Activated T-cell treated with anti-CD3 and anti-CD28 coated beads, Interleukin-2, amount 50 U/mL, for 24 hours (primary cell): ENCODE measurements around the gene SNAP23.
"Not testable (repeated sequence)": the region's sequence is repeated elsewhere in the genome, so short reads cannot be mapped to it uniquely, and the experiment has no call there.

ENCODE experiments used
- DNase-seq: peaks from one replicate; pipeline ENCODE4 v3.0.0-alpha.2; 2020
- H3K27ac Mint-ChIP-seq: 2 replicates; pipeline ENCODE4 v1.8.0; 2020; ENCODE audit warnings: mild to moderate bottlenecking, mixed read lengths
- H3K27me3 Mint-ChIP-seq: 2 replicates; pipeline ENCODE4 v1.8.0; 2020; ENCODE audit warnings: mixed read lengths
- H3K36me3 Mint-ChIP-seq: 2 replicates; pipeline ENCODE4 v1.8.0; 2020; ENCODE audit warnings: low read depth, mixed read lengths
- H3K4me1 Mint-ChIP-seq: 2 replicates; pipeline ENCODE4 v1.8.0; 2020; ENCODE audit warnings: low read depth, mixed read lengths
- H3K4me3 Mint-ChIP-seq: 2 replicates; pipeline ENCODE4 v1.8.0; 2020; ENCODE audit warnings: mild to moderate bottlenecking, moderate library complexity, mixed read lengths
- H3K9me3 Mint-ChIP-seq: 2 replicates; pipeline ENCODE4 v1.8.0; 2020; ENCODE audit warnings: mixed read lengths

Gene SNAP23

DNA sequence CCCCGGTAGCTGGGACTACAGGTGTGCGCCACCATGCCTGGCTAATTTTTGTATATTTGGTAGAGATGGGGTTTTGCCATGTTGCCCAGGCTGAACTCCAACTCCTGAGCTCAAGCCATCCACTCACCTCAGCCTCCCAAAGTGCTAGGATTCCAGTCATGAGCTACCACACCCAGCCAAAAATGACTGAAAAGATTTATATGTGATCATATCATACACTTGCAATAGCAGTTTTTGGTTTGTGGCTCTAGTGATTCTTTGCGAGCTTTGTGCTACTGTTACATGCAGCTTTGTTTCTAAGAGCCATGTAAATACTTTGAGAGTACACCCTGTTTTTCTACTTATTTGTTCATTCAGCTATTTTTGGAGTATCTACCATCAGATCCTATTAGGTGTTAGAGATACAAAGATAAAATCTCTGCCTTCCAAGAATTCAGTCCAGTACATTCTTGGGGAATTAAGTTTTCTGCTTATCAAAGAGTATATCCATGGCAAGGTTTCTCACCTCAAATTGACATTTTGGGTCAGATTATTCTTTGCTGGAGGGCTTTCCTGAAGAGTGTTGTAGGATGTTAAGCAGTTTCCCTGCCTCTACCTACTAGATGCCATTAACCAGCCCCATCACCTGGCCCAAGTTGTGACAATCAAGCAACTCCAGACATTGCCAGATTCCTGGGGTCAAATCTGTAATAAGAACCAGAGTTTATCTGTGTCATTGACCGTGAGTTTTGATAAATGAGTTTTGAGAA is 15.0 kb downstream of the SNAP23 start:
- Mint-ChIP-seq H3K4me3 (no peak overlapping the region), H3K36me3 (peaks cover 62% of the 10 kb centered on the region)

DNA sequence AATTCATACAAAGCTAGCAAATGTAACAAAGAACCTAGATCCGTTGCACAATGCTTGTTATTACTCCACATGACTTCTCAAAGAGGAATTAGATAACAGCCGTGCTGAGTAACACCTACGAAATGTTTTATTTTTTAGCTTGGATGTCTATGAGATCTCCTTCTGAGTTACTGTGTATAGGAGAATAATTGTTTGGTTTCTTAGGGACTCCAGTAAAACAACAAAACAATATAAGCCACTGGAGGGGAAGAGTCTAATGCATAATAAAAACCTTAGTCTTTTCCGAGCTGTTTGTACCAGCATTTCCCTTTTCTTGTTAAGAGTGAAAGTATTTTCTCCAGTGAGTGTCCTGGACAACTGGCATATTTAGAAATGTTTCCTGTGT is 15.6 kb downstream of the SNAP23 start:
- Mint-ChIP-seq H3K9me3 (no peaks in the 10 kb centered on the region), H3K36me3 (peaks cover 67% of the 10 kb centered on the region), H3K27ac (no peak overlapping the region), H3K4me3 (no peak overlapping the region), H3K4me1 (no peaks in the 10 kb centered on the region), H3K27me3 (no peaks in the 10 kb centered on the region)
- DNase-seq: no peak

More for the DNA sequence above, 15.0 kb downstream of the SNAP23 start:
- DNase-seq: no peak
- Mint-ChIP-seq H3K27me3 (no peaks in the 10 kb centered on the region), H3K4me1 (no peaks in the 10 kb centered on the region), H3K27ac (no peak overlapping the region), H3K9me3 (no peaks in the 10 kb centered on the region)

DNA sequence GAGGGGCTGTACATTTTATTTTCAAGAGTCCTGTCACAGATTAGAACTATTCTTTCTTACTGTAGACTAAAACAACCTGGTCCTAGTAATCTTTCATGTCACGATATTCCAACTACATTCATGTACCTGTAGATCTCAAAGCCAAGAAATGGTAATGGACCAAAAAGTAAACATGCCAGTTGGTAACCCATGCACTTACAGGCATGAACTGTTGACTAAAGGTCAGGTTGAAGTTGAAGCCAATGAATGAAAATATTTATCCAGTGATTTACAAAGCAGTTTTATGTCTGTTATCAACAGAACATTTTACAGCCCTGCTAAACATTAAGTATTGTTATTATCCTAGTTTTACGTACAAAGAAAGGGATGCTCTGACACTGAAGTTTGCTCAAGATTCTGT is 27.9 kb downstream of the SNAP23 start:
- no peaks in the 10 kb centered on the region for H3K9me3 Mint-ChIP-seq
- no peak overlapping the region for H3K4me3 Mint-ChIP-seq
- no peak for DNase-seq
- no peaks in the 10 kb centered on the region for H3K4me1 Mint-ChIP-seq
- H3K27ac Mint-ChIP-seq: no peak overlapping the region
- no peaks in the 10 kb centered on the region for H3K27me3 Mint-ChIP-seq
- peaks cover 53% of the 10 kb centered on the region for H3K36me3 Mint-ChIP-seq

DNA sequence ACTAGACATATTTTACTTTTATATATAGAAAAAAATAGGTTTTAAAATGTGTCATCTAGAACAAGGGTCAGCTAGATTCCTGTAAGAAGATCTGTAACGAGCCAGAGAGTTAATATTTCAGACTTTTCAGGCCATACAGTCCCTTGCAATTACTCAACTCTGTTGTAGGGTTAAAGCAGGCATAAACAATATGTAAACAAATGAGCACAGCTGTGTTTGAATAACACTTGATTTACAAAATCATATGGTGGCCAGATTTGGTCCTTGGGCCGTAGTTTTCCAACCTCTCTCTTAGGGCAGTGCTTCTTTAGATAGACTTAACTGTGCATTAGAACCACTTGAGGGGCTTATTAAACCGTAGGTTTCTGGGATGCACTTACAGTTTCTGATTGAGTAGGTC is 33.5 kb downstream of the SNAP23 start:
- H3K4me3 Mint-ChIP-seq: no peak overlapping the region
- no peaks in the 10 kb centered on the region for H3K4me1 Mint-ChIP-seq
- H3K27ac Mint-ChIP-seq: no peak overlapping the region
- no peak for DNase-seq
- H3K9me3 Mint-ChIP-seq: no peaks in the 10 kb centered on the region
- H3K27me3 Mint-ChIP-seq: no peaks in the 10 kb centered on the region
- H3K36me3 Mint-ChIP-seq: peaks cover 67% of the 10 kb centered on the region

DNA sequence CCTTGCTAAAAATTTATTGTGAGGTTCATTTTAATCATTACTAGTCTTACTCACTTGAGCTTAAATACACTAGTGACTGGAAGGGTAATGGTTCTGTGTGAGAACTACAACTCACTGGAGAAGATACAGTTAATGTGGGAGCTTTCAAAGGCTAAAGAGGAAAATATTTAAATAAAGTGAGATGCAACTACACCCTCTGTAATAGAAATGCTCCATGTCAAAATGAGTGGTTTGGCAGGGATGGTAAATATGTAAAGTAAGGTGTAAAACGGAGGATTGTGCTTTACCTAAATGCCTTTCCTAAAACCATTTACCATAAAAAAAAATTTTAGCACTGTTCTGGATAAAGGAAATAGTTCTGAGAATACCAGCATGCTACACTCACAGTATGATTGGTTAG is 37.8 kb downstream of the SNAP23 start:
- DNase-seq: no peak
- Mint-ChIP-seq H3K36me3 (peaks cover 84% of the 10 kb centered on the region), H3K9me3 (no peaks in the 10 kb centered on the region)

DNA sequence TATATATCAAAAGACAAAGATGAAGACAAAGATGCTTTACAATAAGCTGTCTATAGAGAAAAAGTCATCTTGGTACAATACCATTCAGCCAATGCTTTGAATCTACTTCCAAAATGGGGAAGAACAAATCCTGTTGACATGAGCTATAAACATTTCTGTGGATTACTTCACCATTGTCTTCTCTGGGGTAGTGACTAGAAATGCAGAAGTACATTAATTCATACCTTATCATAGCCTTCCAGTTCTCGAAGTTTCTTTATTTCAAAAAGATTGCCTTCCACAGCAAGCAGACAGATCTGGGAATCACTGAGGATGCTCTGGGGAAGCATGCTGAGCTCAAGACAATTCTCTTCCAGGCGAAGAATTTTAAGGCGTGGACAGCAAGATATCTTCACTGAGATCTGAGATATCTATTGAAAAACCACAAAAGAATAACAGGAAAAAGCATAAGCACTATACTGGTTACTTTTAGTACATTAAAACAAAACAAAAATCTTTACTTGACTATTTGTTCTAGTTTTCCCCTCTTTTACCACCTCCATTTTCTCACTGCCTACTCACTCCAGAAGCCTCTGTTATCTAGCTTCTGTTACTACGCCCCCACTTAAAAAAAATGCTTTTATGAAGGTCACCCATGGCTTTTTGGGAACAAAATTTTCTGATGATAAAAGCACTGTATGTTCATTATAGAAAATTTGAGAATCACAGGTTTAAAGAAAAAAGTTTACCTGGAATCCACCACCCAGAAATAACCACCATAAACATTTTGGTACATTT is 49.6 kb downstream of the SNAP23 start:
- Mint-ChIP-seq H3K27ac (no peak overlapping the region), H3K27me3 (no peaks in the 10 kb centered on the region), H3K36me3 (peaks cover 77% of the 10 kb centered on the region)

More for the DNA sequence above, 37.8 kb downstream of the SNAP23 start:
- Mint-ChIP-seq H3K27me3 (no peaks in the 10 kb centered on the region), H3K4me1 (no peaks in the 10 kb centered on the region), H3K27ac (no peak overlapping the region), H3K4me3 (no peak overlapping the region)

DNA sequence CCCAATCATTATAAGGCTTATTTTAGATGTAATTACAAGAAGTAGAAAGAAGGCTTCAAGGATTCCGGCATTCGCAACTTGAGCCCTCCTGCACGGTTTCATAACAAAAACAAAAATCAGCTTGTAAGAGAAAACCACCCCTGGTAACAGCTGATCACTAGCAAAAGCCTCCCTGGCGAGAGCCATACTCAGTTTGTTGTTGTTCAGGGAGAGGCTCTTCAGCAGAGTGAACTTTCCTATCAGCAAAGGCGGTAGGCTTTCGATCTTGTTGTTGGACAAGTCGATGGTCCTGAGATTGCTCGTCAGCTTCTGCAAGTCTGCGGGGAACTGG is 52.4 kb downstream of the SNAP23 start:
- Mint-ChIP-seq H3K36me3 (peaks cover 70% of the 10 kb centered on the region), H3K27me3 (no peaks in the 10 kb centered on the region), H3K4me3 (peak overlapping the region; percentile 96), H3K27ac (peak overlapping the region; percentile 96), H3K9me3 (no peaks in the 10 kb centered on the region), H3K4me1 (peaks cover 55% of the 10 kb centered on the region)
- DNase-seq: no peak

More for the DNA sequence above, 49.6 kb downstream of the SNAP23 start:
- DNase-seq: no peak
- H3K4me3 Mint-ChIP-seq: no peak overlapping the region
- H3K9me3 Mint-ChIP-seq: no peaks in the 10 kb centered on the region
- peaks cover 37% of the 10 kb centered on the region for H3K4me1 Mint-ChIP-seq

DNA sequence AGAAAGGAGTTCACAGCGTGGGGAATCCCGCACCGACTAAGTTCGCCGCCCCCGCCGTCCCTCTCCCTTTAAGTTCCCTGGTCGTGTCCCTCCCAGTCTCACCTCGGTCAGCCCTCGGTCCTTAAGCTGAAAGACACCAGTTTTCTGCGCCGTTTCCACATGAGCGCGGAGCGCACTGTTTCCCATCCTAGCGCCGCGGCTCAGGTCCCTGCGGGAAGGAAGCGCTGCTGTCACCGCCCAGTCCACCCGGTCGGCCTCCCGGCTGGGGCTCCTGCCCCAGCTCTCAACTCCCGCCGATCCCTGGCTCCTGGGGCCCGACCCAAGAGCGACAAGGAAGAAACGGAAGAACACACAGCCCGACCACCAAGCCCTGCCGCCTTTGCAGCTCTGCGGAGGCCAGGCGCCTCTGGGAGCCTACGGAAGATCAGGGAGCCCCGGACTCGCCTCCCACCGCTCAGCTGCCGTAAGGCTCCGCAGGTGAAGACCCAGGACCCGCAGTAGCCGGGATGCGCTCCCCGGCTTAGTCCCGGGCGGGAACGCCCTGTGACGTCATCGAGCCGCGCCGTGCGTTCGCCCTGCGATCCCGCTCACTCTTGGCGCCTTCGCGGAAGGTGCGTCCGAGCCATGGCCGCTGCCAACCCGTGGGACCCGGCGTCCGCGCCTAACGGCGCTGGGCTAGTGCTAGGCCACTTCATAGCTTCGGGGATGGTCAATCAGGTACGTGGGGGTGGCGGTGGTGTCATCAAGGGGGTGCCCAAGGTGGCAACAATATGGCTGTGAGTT is 53.0 kb downstream of the SNAP23 start, which contains the start of the genes HAUS2 and LRRC57:
TSS of gene HAUS2 (plus strand) at position 590 of the 783 bp plus-strand sequence. CDS start at position 625, 35 bp downstream.
TSS of gene LRRC57 (minus strand) at position 545 of the 783 bp plus-strand sequence. CDS start at position 186, 359 bp downstream.
- DNase-seq: peak; percentile 94
- H3K27me3 Mint-ChIP-seq: no peaks in the 10 kb centered on the region
- H3K36me3 Mint-ChIP-seq: peaks cover 70% of the 10 kb centered on the region
- peaks cover 56% of the 10 kb centered on the region for H3K4me1 Mint-ChIP-seq
- H3K4me3 Mint-ChIP-seq: peak within 1 kb of the TSS; percentile 96
- H3K9me3 Mint-ChIP-seq: no peaks in the 10 kb centered on the region
- H3K27ac Mint-ChIP-seq: peak within 1 kb of the TSS; percentile 96

DNA sequence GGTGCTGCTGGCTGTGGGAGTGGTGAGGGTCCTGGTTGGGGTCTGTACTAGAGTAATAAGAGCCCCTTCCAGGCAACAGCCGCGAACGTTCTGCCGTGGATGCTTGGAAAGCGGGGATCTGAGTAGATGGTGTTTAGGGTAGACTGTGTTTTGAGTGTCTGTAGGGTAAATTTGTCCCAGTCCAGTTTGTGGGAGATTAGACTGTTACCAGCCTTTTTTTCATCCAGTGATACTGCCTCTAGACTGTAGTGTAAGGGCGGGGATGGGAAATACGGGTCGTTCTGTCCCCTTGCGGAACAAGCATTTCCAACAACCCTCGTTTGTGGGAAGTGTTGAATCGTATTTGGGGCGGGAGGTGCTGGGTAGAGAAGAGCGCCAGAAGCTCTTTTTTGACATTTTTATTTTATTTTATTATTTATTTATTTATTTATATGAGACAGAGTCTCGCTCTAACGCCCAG is 53.6 kb downstream of the SNAP23 start:
- peaks cover 62% of the 10 kb centered on the region for H3K4me1 Mint-ChIP-seq
- peaks cover 70% of the 10 kb centered on the region for H3K36me3 Mint-ChIP-seq
- no peaks in the 10 kb centered on the region for H3K27me3 Mint-ChIP-seq
- H3K4me3 Mint-ChIP-seq: peak overlapping the region; percentile 96
- H3K27ac Mint-ChIP-seq: peak overlapping the region; percentile 96
- H3K9me3 Mint-ChIP-seq: no peaks in the 10 kb centered on the region
- DNase-seq: no peak

DNA sequence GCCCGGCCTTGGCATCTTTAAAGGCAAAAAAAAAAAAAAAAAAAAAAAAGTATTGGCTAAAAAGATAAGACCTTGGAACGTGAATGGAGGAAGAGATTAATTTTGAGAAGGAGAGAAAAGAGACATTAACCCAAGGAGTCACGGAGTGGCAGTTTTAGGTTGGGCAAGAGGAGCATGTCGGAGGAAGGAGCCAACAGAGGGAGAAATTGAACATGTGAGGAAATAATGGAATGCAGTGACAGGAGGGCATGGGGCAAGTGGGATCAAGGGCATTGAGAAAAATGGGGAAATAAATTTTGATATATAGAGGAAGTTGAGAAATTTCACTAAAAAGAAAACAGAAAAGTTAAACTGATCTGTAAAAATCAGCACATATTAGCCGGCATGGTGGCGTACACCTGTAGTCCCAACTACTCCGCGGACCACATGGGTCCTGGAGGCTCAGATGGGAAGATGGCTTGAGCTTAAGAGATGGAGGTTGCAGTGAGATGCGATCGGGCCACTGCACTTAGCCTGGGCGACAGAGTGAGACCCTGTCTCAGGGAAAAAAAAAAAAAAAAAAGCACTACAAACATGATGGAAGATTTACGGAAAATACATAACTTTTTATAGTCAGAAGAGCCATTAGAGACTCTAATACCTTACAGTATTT is 54.4 kb downstream of the SNAP23 start:
- Mint-ChIP-seq H3K9me3 (no peaks in the 10 kb centered on the region), H3K36me3 (peaks cover 70% of the 10 kb centered on the region), H3K4me1 (peaks cover 65% of the 10 kb centered on the region), H3K27ac (peak overlapping the region; percentile 79), H3K27me3 (no peaks in the 10 kb centered on the region), H3K4me3 (peak overlapping the region; percentile 96)
- no peak for DNase-seq

DNA sequence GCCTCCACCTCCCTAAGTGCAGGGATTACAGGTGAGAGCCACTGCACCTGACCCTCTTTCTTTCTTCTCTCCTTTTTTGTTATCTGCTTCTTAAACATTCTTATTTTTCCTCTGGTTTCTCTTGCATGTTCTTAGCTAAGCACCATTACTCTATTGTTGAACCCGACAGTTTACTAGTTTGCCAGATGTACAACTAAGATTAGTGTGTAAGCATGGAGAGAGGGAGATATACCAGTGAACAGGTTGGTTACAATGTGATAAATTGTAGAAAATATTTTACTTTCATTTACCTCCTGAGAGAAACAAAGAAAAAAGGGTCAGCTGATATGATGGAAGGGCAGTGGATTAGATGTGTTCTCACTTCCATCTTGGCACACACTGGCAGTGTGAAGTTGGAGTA is 58.1 kb downstream of the SNAP23 start:
- no peak overlapping the region for H3K4me3 Mint-ChIP-seq
- no peak overlapping the region for H3K27ac Mint-ChIP-seq
- H3K36me3 Mint-ChIP-seq: peaks cover 65% of the 10 kb centered on the region
- no peak for DNase-seq
- peaks cover 37% of the 10 kb centered on the region for H3K4me1 Mint-ChIP-seq
- H3K27me3 Mint-ChIP-seq: no peaks in the 10 kb centered on the region
- H3K9me3 Mint-ChIP-seq: no peaks in the 10 kb centered on the region

DNA sequence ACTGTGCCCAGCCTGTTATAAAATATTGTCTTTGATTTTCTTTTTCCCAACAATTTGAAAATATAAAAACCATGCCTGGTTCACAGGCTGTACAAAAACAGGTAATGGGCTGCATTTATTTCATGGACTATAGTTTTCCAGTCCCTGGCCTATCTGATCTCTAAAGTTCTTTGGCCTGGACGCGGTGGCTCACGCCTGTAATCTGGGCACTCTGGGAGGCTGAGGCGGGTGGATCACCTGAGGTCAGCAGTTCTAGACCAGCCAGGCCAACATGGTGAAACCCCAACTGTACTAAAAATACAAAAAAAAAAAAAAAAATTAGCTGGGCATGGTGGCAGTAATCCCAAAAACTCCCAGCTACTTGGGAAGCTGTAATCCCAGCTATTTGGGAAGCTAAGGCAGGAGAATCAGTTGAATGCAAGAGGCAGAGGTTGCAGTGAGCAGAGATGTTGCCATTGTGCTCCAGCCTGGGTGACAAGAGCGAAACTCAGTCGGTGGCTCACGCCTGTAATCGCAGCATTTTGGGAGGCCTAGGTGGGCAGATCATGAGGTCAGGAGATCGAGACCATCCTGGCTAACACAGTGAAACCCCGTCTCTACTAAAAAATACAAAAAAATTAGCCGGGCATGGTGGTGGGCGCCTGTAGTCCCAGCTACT is 61.2 kb downstream of the SNAP23 start:
- H3K27me3 Mint-ChIP-seq, H3K4me3 Mint-ChIP-seq, H3K9me3 Mint-ChIP-seq, DNase-seq, H3K27ac Mint-ChIP-seq: not testable (repeated sequence)
- Mint-ChIP-seq H3K4me1 (peaks cover 21% of the 10 kb centered on the region), H3K36me3 (peaks cover 83% of the 10 kb centered on the region)

DNA sequence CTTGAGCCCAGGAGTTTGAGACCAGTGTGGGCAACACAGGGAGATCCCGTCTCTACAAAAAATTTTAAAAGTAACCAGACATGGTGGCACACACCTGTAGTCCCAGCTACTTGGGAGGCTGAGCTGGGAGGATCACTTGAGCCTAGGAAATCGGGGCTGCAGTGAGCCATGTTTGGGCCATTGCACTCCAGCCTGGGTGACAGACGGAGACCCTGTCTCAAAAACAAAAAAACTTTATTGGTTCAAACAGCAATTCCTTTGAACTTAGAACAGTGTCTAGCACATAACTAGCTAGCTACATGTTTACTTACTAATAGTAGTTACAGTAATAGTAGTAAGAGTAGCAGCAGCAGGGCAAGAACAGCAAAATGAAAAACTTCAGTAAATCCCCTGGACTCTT is 63.3 kb downstream of the SNAP23 start:
- peak overlapping the region; percentile 11 for H3K27ac Mint-ChIP-seq
- H3K27me3 Mint-ChIP-seq: no peaks in the 10 kb centered on the region
- no peaks in the 10 kb centered on the region for H3K9me3 Mint-ChIP-seq
- H3K36me3 Mint-ChIP-seq: peaks cover 86% of the 10 kb centered on the region
- DNase-seq: no peak
- peaks cover 10% of the 10 kb centered on the region for H3K4me1 Mint-ChIP-seq
- no peak overlapping the region for H3K4me3 Mint-ChIP-seq
